AG09309 (cell line): ENCODE results near the gene KIF2A.

Experiments used
- DNase-seq: peaks from one replicate; pipeline ENCODE4 v3.0.0-alpha.2; 2010; ENCODE audit warnings: low read depth
- H3K4me3 ChIP-seq: 2 replicates; pipeline ENCODE4 v1.5.1; 2011; ENCODE audit warnings: mild to moderate bottlenecking, low read depth, low read length, moderate library complexity; ENCODE audit not compliant: control insufficient read depth
- CTCF ChIP-seq: IDR thresholded peaks from 2 replicates; pipeline ENCODE4 v1.5.1; 2011; ENCODE audit warnings: mild to moderate bottlenecking, low read depth, low read length, inconsistent platforms; ENCODE audit not compliant: insufficient read depth, control insufficient read depth; ENCODE audit errors: missing control alignments

The KIF2A gene

GRCh38 chr5:62348723-62349481, 42.9 kb downstream of the KIF2A start:
- H3K4me3 ChIP-seq = no peak overlapping the region
- no peak for TF ChIP-seq CTCF
- DNase-seq = no peak

GRCh38 chr5:62354028-62354874, 48.2 kb downstream of the KIF2A start:
- peak; percentile 49 for TF ChIP-seq CTCF
- H3K4me3 ChIP-seq = no peak overlapping the region
- DNase-seq = peak; percentile 23

- no peak for DNase-seq
- no peak for TF ChIP-seq CTCF
- no peak overlapping the region for H3K4me3 ChIP-seq
These were observed 56.7 kb downstream of the KIF2A start for GRCh38 chr5:62362701-62363100.

GRCh38 chr5:62369039-62369438, 63.0 kb downstream of the KIF2A start:
- H3K4me3 ChIP-seq = no peak overlapping the region
- no peak for DNase-seq
- no peak for TF ChIP-seq CTCF

GRCh38 chr5:62371409-62371808, 65.4 kb downstream of the KIF2A start:
- no peak for DNase-seq
- TF ChIP-seq CTCF = no peak

GRCh38 chr5:62372600-62372999, 66.6 kb downstream of the KIF2A start:
- no peak for TF ChIP-seq CTCF

More at GRCh38 chr5:62371409-62371808, 65.4 kb downstream of the KIF2A start:
- no peak overlapping the region for H3K4me3 ChIP-seq

More at GRCh38 chr5:62372600-62372999, 66.6 kb downstream of the KIF2A start:
- no peak for DNase-seq
- H3K4me3 ChIP-seq = no peak overlapping the region
